GM19452 (cell line): ENCODE data around the gene PTPRT.
"Not testable (repeated sequence)": the region's sequence is repeated elsewhere in the genome, so short reads cannot be mapped to it uniquely, and the experiment has no call there.

Experiments
- ATAC-seq: cut with Tn5 transposase; IDR thresholded peaks from one replicate; pipeline ENCODE4 v1.9.1; 2021; ENCODE audit not compliant: unreplicated experiment

The PTPRT gene

GRCh38 chr20:43187476-43188233 is 2.1 kb downstream of the PTPRT start:
- no peak for ATAC-seq

GRCh38 chr20:43186312-43186711 is 3.4 kb downstream of the PTPRT start:
- no peak for ATAC-seq

- ATAC-seq: no peak
These were observed 3.8 kb downstream of the PTPRT start for GRCh38 chr20:43185901-43186300.

- ATAC-seq: no peak
These were observed 6.1 kb downstream of the PTPRT start for GRCh38 chr20:43183536-43184070.

- ATAC-seq: no peak
These were observed 11.6 kb downstream of the PTPRT start for GRCh38 chr20:43178080-43178479.

- ATAC-seq: no peak
These were observed 13.0 kb downstream of the PTPRT start for GRCh38 chr20:43176726-43177125.

- ATAC-seq: no peak
These were observed 17.8 kb downstream of the PTPRT start for GRCh38 chr20:43171930-43172329.

- no peak for ATAC-seq
These were observed 18.9 kb downstream of the PTPRT start for GRCh38 chr20:43170771-43171170.

GRCh38 chr20:43167615-43168014 is 22.1 kb downstream of the PTPRT start:
- no peak for ATAC-seq

GRCh38 chr20:43167021-43167420 is 22.7 kb downstream of the PTPRT start:
- no peak for ATAC-seq

- ATAC-seq: no peak
These were observed 24.1 kb downstream of the PTPRT start for GRCh38 chr20:43165611-43166010.

GRCh38 chr20:43164736-43165135 is 25.0 kb downstream of the PTPRT start:
- not testable (repeated sequence) for ATAC-seq

- ATAC-seq: no peak
These were observed 28.0 kb downstream of the PTPRT start for GRCh38 chr20:43161716-43162115.

- no peak for ATAC-seq
These were observed 28.8 kb downstream of the PTPRT start for GRCh38 chr20:43160941-43161340.

GRCh38 chr20:43159994-43160393 is 29.7 kb downstream of the PTPRT start:
- no peak for ATAC-seq

GRCh38 chr20:43155366-43156100 is 34.2 kb downstream of the PTPRT start:
- no peak for ATAC-seq

GRCh38 chr20:43151901-43152300 is 37.8 kb downstream of the PTPRT start:
- ATAC-seq: no peak

- ATAC-seq: no peak
These were observed 38.5 kb downstream of the PTPRT start for GRCh38 chr20:43151256-43151655.

- ATAC-seq: no peak
These were observed 49.0 kb downstream of the PTPRT start for GRCh38 chr20:43140726-43141125.

GRCh38 chr20:43138061-43138770 is 51.5 kb downstream of the PTPRT start:
- ATAC-seq: no peak

- ATAC-seq: no peak
These were observed 52.5 kb downstream of the PTPRT start for GRCh38 chr20:43137160-43137559.

- no peak for ATAC-seq
These were observed 65.5 kb downstream of the PTPRT start for GRCh38 chr20:43124241-43124640.
